ENCODE data around the gene B4GALNT4. TPM values are rescaled to one million over a fixed set of nuclear protein-coding genes. Genes with fewer than 3 reads are reported as not detected.
"Not testable (repeated sequence)": the region's sequence is repeated elsewhere in the genome, so short reads cannot be mapped to it uniquely, and the experiment has no call there.

The B4GALNT4 gene
- total RNA-seq, 1 donor from 2014 or later, result 0.28 TPM

DNA sequence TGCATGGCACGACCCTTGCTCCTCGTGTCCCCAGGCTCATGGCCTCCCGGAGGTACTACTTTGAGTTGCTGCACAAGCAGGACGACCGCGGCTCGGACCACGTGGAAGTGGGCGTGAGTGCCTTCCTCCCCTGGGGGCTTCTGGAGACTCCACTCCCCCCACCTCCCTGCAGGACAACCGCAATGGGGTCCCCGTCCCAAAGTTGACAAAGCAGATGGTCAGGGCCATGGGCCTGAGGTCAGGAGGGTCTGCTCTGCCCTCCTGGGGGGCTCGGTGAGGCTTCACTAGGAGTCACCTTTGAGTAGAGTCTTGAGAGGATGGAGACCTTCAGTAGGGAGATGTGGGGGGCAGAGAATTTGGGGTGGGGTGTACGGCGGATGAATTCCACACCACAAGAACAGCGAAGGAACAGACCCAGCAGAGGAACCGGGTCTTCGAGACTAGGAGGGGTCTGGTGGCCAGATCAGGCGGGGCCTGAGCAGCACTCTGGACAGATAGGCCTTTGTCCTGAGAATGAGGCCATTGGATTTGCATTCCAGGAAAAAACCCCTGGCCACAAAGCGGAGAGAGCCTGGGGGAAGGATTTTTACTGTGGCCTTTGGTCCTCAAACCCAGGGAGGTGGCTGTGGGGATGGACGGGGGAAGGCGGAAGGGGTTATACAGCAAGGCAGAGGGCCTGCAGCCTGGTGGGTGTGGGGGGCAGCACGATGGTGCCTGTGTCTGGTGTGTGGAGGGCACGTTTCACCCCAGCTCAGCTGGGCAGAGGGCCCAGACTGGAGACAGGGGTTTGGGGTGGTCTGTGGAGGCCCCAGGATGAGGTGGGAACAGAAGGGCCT, 4.6 kb downstream of the B4GALNT4 start:
- ATAC-seq, result no peak
- DNase-seq (ENCODE audit: low spot score), result no peak

DNA sequence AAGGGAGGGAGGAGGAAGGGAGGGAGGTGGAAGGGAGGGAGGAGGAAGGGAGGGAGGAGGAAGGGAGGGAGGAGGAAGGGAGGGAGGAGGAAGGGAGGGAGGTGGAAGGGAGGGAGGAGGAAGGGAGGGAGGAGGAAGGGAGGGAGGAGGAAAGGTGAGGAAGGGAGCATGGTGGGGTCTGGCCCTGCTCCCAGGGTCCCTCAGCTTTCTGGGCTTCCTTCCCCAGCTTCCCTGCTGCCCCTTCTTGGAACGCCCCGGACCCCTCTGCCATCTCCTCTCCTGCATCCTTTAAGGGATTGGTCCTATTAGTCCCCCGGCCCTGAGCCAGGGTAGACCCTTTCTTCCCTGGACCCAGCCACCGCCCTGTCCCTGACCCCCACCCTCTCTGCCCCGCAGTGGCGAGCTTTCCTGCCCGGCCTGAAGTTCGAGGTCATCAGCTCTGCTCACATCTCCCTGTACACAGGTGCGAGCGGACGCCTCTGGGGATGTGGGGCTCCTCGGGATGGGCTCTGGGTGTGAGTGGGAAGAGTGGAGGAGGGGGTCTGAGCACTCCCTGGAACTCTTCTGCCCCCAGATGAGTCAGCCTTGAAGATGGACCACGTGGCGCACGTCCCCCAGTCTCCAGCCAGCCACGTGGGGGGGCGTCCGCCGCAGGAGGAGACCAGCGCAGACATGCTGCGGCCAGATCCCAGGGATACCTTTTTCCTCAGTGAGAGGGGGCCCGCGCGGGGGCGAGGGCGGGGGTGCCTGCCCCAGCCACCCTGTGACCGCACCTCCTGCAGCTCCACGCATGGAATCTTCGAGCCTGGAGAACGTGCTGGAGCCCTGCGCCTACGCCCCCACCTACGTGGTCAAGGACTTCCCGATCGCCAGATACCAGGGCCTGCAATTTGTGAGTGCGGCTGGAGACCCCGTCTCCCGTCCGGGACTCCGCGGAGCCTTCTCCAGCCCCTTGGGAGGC, 6.0 kb downstream of the B4GALNT4 start:
- DNase-seq (ENCODE audit: low spot score), result no peak
- no peak for ATAC-seq

- DNase-seq (ENCODE audit: low spot score) (no peak), ATAC-seq (no peak)
Measured at GRCh38 chr11:376531-377173, 7.4 kb downstream of the B4GALNT4 start.

- ATAC-seq (no peak), DNase-seq (ENCODE audit: low spot score) (no peak)
Measured at GRCh38 chr11:377174-377865, 8.0 kb downstream of the B4GALNT4 start.

DNA sequence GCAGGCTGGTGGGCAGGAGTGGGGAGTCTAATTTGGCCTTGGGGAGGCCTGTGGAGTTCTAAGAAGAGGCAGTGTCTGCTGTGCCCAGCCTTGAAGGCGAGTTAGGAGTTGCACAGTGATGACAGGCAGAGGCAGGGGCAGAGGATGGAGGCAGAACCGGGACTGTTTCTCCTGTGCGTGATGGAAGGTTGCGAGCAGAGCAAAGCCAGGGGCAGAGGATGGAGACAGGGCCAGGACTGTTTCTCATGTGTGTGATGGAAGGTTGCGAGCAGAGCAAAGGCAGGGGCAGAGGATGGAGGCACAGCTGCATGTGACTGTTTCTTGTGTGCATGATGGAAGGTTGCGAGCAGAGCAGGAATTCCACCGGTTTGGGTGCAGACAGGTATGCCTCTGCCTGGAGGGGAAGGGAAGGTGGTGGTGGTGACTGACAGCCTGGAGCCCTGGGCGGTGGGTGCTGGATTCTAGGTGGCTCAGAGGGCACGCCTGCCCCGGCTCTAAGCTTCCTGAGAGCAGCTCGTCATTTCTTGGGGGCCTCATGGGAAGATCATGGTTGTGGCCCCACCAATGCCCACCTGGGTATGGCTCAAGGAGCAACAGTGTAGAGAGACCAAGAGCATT, 8.7 kb downstream of the B4GALNT4 start:
- no peak for ATAC-seq
- no peak for DNase-seq (ENCODE audit: low spot score)

- DNase-seq (ENCODE audit: low spot score) (no peak), ATAC-seq (no peak)
Measured at GRCh38 chr11:379205-380094, 10.2 kb downstream of the B4GALNT4 start.

DNA sequence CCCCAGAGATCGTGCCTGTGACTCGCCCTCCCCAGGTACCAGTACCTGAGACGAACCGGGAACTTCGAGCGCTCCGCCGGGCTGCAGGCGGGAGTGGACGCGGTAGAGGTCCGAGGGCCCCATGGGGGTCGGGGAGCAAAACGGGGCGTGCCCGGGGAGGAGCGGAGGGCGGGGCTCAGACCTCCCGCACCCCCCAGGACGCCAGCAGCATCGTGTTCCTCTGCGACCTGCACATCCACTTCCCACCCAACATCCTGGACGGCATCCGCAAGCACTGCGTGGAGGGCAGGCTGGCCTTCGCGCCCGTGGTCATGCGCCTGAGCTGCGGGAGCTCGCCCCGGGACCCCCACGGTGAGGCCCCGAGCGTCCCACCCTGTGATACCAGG, 10.8 kb downstream of the B4GALNT4 start:
- DNase-seq (ENCODE audit: low spot score), result no peak
- no peak for ATAC-seq

- DNase-seq (ENCODE audit: low spot score) (no peak), ATAC-seq (no peak)
Measured at GRCh38 chr11:380491-380890, 11.2 kb downstream of the B4GALNT4 start.

- ATAC-seq (no peak), DNase-seq (ENCODE audit: low spot score) (no peak)
Measured at GRCh38 chr11:380996-381395, 11.7 kb downstream of the B4GALNT4 start.

- no peak for ATAC-seq
- no peak for DNase-seq (ENCODE audit: low spot score)
Measured at GRCh38 chr11:381501-382072, 12.3 kb downstream of the B4GALNT4 start.

DNA sequence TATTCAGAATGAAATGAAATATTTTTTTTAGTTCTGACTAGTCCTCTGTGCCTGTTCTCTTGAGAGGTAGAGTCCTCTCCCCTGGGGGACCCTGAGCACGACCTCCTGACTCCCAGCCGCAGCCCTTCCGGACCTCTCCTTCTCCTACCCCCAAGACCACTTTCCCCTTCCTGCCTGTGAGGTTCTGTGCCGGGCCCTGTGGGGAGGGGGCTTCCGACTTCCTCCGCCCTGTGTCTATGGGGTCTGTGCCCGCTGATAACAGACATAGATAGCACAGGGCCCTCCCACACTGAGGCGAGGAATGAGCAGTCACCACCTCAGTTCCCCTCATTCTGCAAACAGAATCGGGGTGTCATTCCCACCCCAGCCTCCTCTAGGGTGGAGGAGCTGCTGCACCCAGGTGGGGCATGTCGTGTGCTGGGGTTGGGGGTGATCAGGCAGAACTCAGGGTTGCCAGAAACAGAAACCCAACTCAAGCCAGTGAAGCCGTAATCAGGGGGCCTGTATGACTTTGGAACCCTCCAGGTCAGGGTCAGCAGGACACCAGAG, 12.9 kb downstream of the B4GALNT4 start:
- DNase-seq (ENCODE audit: low spot score) (no peak), ATAC-seq (no peak)

- DNase-seq (ENCODE audit: low spot score) (no peak), ATAC-seq (no peak)
Measured at GRCh38 chr11:383431-383830, 14.1 kb downstream of the B4GALNT4 start.

GRCh38 chr11:384511-384910, 15.2 kb downstream of the B4GALNT4 start:
- no peak for DNase-seq (ENCODE audit: low spot score)
- no peak for ATAC-seq

- DNase-seq (ENCODE audit: low spot score) (no peak), ATAC-seq (no peak)
Measured at GRCh38 chr11:385594-386351, 16.5 kb downstream of the B4GALNT4 start.

DNA sequence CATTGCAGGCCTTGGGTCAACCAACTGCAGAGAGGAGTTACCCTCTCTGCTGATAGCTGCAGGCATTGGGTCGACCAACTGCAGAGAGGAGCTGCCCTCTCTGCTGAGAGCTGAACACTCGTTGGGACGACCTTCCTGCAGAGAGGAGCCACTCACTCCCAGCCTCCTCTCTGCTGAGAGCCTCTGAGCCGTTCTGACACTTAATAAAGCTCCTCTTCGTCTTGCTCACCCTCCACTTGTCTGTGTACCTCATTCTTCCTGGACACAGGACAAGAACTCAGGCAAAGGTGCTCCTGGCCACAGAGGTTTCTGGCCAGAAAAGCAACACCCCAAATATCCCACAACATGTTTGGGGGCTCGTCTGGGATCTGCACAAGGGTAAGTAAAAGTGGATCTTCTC, 17.2 kb downstream of the B4GALNT4 start:
- DNase-seq (ENCODE audit: low spot score), result no peak
- ATAC-seq, result no peak

GRCh38 chr11:387193-387793, 18.0 kb downstream of the B4GALNT4 start:
- ATAC-seq, result no peak
- DNase-seq (ENCODE audit: low spot score), result no peak

DNA sequence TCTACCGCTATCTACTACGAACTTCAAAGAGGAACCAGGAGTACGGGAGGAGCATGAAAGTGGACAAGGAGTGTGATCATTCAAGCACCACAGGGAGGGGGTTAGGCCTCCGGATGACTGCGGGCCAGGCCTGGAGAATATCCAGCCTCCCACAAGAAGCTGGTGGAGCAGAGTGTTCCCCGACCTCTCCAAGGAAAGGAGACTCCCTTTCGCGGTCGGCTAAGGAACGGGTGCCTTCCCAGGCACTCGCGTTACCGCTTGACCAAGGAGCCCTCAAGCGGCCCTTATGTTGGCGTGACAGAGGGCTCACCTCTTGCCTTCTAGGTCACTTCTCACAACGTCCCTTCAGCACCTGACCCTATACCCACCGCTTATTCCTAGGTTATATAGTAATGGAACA, 20.1 kb downstream of the B4GALNT4 start:
- not testable (repeated sequence) for DNase-seq (ENCODE audit: low spot score); ATAC-seq

Measured in left lobe of liver (tissue), 2 donors.